DND-41 (cell line): ENCODE measurements around the gene TMEM250.

Experiments used
- EZH2 ChIP-seq: IDR thresholded peaks from 3 replicates; pipeline ENCODE4 v1.6.1; 2012; ENCODE audit warnings: borderline replicate concordance, low read depth, mild to moderate bottlenecking, moderate library complexity, low read length, inconsistent platforms; ENCODE audit not compliant: severe bottlenecking
- TF ChIP-seq, protein P1 (sequence below): IDR thresholded peaks from 2 replicates; pipeline ENCODE4 v1.5.1; 2012; ENCODE audit warnings: borderline replicate concordance, low read length, moderate library complexity, mild to moderate bottlenecking; ENCODE audit not compliant: poor library complexity, severe bottlenecking; ENCODE audit errors: extremely low read depth

DNA sequence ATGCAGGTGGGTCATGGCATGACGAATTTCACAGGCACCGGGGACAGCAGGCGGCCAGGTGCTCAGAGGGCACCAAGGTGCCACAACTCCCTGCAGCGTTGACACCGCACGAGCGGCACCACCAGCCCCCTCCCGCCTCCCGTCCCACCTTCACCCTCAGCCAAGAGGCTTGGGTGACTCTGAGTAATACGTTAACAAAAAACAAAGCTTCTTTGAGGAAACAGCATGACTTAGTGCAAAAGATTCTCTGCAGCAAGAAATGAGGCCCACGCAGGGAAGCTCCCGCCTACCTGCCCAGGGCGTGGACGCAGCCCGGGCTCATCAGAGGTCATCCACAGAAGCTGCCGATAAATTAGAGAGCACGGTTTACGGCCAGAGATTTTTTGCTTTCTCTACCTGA is 4.1 kb downstream of the TMEM250 start:
- TF ChIP-seq, protein P1, sequence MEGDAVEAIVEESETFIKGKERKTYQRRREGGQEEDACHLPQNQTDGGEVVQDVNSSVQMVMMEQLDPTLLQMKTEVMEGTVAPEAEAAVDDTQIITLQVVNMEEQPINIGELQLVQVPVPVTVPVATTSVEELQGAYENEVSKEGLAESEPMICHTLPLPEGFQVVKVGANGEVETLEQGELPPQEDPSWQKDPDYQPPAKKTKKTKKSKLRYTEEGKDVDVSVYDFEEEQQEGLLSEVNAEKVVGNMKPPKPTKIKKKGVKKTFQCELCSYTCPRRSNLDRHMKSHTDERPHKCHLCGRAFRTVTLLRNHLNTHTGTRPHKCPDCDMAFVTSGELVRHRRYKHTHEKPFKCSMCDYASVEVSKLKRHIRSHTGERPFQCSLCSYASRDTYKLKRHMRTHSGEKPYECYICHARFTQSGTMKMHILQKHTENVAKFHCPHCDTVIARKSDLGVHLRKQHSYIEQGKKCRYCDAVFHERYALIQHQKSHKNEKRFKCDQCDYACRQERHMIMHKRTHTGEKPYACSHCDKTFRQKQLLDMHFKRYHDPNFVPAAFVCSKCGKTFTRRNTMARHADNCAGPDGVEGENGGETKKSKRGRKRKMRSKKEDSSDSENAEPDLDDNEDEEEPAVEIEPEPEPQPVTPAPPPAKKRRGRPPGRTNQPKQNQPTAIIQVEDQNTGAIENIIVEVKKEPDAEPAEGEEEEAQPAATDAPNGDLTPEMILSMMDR, result no peak
- TF ChIP-seq EZH2, result no peak
